ENCODE measurements around the gene ELANE.

GRCh38 chr19:898663-899062, 46.6 kb downstream of the ELANE start:
- TF ChIP-seq GATA3 (IDR thresholded peaks at IDR 0.05; ENCODE audit: low read depth, low read length) = no peak
- TF ChIP-seq GATA2 (IDR thresholded peaks at IDR 0.05; ENCODE audit: low read depth, low read length) = no peak
